Stimulated activated CD4-positive, alpha-beta T cell treated with anti-CD3 and anti-CD28 coated beads, Interleukin-12 subunit alpha, Interleukin-12 subunit beta, amount 100 ng/mL, for 48 hours (primary cell): Measurements from ENCODE around the gene N4BP2.
"Not testable (repeated sequence)": the region's sequence is repeated elsewhere in the genome, so short reads cannot be mapped to it uniquely, and the experiment has no call there.

Experiments used
- DNase-seq, 3 donors: peaks; one replicate each; pipeline ENCODE4 v3.0.0-alpha.2; 2020; ENCODE audit warnings: low read depth in 2 of 3, low spot score in 1 of 3

The N4BP2 gene

DNA sequence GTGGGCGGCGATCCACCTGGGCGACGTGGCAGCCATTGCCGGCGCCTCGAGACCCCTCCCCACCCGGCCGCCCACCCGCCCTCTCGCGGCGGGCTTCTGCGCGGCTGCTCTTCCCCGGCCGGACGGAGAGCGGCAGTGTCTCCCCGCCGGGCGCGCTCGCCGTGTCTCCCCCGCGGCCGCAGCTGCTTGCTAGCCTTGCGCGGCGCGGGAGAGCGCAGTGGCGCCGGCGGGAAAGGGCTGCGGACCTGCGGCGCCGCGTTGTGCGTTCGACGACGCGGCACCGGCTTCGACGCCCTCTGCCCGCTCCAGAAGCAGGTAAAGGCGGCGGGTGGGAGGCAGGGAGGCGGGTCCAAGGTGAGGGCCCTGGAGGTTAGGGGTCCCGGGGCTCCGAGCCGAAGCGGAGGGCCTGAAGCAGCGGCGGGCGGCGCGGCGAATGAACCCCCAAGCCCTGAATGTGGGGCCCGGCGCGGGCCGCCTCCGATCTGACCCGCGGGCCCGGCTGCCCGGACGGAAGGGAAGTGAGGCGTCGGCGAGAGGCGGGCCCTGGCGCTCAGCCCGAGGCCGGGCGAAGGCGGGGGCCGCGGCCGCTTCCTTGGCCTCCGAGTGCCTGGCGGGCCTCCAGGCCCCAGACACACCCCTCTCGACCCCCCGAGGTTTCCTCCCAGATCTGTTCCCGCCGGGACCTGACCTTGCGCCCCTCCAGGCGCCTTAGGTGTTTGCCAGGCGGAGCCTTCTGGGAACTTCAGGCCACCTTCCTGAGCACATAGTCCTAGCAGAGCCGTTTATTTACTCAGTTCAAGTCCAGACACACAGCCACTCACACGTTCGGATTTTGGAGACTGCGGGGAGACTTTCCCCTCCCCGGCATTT is at the start of gene N4BP2:
Gene N4BP2 (plus strand): TSS at position 135 of the 870 bp plus-strand sequence. CDS start 40,491 bp downstream, outside the sequence.
- DNase-seq, result peak; percentile 45 to 65 (median 59)

- no peak for DNase-seq
These were observed 40.6 kb upstream of the N4BP2 start for GRCh38 chr4:40016007-40016406.

DNA sequence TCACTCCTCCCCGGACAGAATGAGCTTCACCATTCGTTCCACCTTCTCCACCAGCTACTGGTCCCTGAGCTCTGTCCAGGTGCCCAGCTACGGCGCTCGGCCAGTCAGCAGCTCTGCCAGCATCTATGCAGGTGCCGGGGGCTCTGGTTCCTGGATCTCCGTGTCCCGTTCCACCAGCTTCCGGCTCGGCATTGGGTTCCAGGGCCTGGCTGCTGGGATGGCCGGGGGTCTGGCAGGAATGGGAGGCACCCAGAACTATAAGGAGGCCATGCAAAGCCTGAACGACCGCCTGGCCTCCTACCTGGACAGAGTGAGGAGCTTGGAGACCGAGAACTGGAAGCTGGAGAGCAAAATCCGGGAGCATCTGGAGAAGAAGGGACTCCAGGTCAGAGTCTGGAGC is 36.4 kb upstream of the N4BP2 start:
- DNase-seq, result no peak

GRCh38 chr4:40021116-40021515 is 35.5 kb upstream of the N4BP2 start:
- DNase-seq, result not testable (repeated sequence)

GRCh38 chr4:40024049-40024448 is 32.6 kb upstream of the N4BP2 start:
- not testable (repeated sequence) for DNase-seq

GRCh38 chr4:40032785-40033184 is 23.9 kb upstream of the N4BP2 start:
- DNase-seq, result no peak

GRCh38 chr4:40033613-40034012 is 23.0 kb upstream of the N4BP2 start:
- no peak for DNase-seq

DNA sequence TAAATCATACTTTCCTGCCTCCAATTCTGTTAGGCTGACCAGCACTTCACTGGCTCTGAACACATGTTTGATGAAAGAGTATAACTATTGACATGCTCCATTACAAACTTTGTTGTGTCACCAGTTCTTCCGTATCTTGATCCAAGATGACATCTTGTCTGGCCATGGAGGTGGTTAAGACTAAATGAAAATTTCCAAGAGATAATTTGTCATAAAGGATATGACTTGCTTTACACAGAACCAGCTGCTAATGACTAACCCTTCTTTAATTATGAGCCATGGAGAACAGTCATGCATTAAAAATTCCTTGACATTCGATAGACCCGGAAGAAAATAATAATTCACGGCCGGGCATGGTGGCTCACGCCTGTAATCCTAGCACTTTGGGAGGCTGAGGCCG is 17.7 kb upstream of the N4BP2 start:
- DNase-seq, result no peak

DNA sequence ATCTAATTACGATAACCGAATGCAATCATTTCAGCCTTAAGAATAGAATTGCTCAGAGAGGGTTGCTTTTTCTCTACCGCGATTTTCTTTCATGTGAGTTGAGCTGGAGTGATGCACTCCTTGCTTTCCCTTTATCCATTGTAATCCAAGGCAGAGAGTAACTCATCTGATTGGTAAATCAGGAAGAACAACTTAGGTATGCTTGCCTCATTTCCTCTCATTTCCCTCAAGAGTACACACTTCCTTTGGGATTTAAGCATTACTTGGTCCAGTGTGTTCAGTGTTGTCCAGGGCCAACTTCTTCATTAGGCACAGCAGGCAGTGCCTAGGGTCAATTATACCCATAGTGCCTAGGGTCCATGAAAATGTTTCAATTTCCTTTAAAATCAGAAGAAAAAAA is 15.7 kb upstream of the N4BP2 start:
- DNase-seq, result no peak

DNA sequence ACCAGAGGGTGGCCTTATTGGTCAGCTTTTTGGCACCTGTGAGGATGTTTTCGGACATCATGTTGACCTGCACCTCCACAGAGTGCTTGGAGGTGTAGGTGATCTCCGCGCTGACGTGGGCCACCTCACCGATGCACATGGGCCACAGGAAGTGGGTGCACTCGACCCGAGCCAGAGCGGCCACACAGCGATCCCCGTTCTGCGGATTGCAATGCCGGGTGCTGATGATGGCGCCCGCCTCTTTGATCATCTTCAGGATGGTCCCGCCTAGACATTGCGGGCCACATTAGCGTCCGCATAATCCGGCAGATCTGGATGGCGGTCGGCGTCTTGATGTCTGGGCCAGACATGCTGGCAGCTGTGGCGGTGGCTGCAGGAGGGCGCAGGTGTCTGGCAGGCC is 12.9 kb upstream of the N4BP2 start:
- no peak for DNase-seq

DNA sequence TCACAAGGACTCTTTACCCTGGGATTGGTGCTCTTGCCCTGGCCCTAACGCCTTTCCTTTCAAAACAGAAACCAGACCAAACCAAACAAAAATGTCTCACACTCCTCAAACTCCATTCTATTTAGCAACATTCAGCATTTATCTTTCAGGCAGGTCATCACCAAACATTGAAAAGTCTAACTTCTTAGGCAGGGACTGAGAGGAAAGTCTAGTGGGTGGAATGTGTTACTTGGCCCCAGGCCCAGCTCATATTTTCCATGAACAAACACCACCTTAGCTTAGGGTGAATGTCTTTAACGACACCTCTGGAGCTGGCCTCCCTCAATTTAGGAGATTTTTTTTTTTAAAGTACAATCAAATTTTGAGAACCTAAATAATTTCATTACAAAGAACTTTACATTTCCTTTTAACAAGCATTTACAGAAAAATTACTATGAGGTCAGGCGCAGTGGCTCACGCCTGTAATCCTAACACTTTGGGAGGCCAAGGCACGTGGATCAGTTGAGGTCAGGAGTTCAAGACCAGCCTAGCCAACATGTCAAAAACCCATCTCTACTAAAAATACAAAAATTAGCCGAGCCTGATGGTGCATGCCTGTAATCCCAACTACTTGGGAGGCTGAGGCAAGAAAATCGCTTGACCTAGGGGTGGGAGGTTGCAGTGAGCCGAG is 10.2 kb upstream of the N4BP2 start:
- peak; percentile 23 to 44 (median 34) for DNase-seq

DNA sequence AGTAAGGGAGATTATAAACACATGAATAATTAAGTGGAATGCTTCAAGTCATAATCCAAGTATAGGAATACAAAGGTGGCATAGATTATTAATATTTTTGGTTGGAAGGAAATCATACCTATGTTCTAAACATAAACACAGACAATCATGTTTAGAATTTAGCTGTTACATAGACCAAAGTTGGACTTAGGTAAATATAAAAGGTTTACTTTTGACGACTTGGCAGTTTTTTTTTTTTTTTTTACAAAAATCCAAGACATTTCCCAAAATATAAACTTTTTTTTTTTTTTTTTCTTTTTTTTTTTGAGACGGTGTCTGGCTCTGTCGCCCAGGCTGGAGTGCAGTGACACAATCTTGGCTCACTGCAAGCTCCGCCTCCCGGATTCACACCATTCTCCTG is 3.5 kb upstream of the N4BP2 start:
- DNase-seq, result no peak

- DNase-seq, result peak in 2 of 3 donors; percentile 32 to 49
These were observed 1.2 kb upstream of the N4BP2 start for GRCh38 chr4:40055511-40055862.

- peak; percentile 32 to 37 (median 36) for DNase-seq
These were observed 561 bp upstream of the N4BP2 start for GRCh38 chr4:40055863-40056715.

DNA sequence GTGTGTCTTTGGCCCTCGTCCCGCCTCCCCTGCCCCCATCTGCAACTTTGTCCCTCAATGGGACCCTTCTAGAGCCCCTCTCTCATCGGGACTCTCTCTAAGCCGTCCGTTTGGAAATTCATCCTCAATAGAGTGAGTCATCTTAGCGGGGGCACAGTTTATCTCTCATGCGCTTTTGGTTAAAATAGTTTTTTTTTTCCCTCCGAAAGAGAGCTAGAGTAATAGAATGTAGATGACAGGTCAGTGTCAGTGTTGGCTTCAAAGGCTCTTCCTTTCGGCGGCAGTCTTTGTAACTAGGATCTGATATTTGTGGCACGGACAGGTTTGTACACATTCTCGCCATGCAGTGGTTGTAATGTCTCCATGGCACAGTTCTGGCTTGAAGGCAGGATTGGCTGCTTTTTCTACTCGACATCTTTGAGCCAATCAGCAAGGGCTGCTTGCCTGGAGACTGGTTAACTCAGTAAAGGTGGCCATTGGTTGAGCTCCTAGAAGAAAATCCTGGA is 989 bp downstream of the N4BP2 start:
- DNase-seq, result peak; percentile 44 to 68 (median 63)

GRCh38 chr4:40058121-40058520 is 1.5 kb downstream of the N4BP2 start:
- DNase-seq, result no peak

DNA sequence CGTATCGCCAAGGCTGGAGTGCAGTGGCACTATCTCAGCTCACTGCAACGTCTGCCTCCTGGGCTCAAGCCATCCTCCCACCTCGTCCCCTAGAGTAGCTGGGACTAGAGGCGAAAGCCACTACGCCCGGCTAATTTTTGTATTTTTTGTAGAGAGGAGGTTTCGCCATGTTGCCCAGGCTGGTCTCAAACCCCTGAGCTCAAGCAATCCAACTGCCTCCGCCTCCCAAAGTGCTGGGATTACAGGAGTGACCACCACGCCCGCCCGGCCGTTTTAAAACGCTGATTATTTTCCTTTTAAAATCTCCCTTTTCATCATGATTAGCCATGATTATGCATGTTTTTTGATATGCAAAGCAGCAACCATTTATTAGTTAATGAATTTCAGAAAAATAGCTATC is 2.2 kb downstream of the N4BP2 start:
- no peak for DNase-seq

- no peak for DNase-seq
These were observed 2.7 kb downstream of the N4BP2 start for GRCh38 chr4:40059362-40059761.

DNA sequence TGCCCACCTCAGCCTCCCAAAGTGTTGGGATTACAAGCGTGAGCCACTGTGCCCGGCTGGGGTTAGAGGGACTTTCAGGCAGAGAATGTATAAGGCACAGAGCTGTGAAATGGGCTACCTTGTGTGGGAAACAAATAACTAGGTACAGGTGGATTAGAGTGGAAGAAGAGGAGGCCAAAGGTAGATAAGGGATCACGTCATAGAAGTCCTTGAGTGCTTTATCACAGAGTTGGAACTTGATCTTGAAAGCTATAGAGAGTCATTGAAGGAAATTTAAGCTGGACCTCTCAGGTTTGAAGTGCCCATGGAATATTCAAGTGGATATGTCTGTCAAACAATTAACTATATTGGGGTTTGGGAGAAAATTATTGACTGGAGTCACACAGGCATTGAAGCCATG is 8.4 kb downstream of the N4BP2 start:
- DNase-seq, result no peak

DNA sequence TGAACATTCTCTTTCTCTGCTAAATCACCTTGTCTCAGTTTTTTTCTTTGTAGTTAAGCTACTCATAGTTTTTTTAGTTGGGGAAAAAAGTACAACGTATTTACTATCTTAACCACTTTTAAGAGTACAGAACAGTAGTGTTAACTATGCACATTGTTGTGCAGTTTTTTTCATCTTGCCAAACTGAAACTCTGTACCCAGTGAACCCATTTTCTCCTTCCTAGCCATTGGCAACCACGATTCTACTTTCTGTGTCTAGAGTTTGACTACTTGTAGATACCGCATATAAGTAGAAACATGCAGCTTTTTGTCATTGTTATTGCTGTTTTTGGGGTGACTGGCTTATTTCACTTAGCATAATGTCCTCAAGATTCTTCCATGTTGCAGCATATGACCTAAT is 10.0 kb downstream of the N4BP2 start:
- DNase-seq, result no peak

DNA sequence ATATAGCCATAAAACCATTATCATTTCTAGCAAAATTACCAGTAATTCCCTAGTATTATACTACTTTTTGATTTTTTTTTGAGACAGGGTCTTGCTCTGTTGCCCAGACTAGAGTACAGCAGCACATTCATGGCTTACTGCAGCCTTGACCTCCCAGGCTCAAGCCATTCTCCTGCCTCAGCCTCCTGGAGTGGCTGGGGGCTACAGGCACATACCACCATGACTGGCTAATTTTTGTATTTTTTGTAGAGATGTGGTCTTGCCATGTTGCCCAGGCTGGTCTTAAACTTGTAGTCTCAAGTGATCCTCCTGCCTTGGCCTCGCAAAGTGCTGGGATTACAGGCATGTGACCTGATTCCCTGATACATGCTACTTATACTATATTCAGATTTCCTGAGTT is 13.7 kb downstream of the N4BP2 start:
- no peak for DNase-seq
